H1 (cell line): ENCODE data around the gene TMEM140. TPM values are rescaled to one million over a fixed set of nuclear protein-coding genes. Genes with fewer than 3 reads are reported as not detected.

ENCODE experiments used
- CTCF ChIA-PET: fragments of 300-600 bp; sonication (Branson Sonifier 250); formaldehyde crosslinking; loops from one replicate; lab custom pipeline; 2021; ENCODE audit not compliant: partially characterized antibody; lab: Charles Lee
- POLR2A ChIA-PET: fragments of 300-600 bp; sonication (Branson Sonifier 250); formaldehyde crosslinking; loops from one replicate; lab custom pipeline; 2021; ENCODE audit warnings: inconsistent platforms; ENCODE audit not compliant: partially characterized antibody; lab: Charles Lee
- DNase-seq, 2 experiments: peaks; one replicate each; pipeline versions ENCODE4 v3.0.0 to v3.0.0-alpha.2; 2010 to 2022; ENCODE audit warnings: low spot score in 2 of 2, low read depth in 1 of 2, mixed read lengths in 1 of 2
- FAIRE-seq: peaks from 2 replicates; lab custom pipeline; 2011; peaks lifted over from hg19 to GRCh38; lab: Jason Lieb, UNC
- H2AFZ ChIP-seq: 2 replicates; pipeline ENCODE4 v1.8.1; 2012; ENCODE audit warnings: low read length, inconsistent platforms
- H2AK5ac ChIP-seq: 2 replicates; pipeline ENCODE4 v1.6.1; 2013; ENCODE audit warnings: low read depth, low read length
- H2BK120ac ChIP-seq: replicated peaks from 2 replicates; pipeline ENCODE3; 2013; ENCODE audit warnings: low read depth, low read length, inconsistent platforms
- H2BK12ac ChIP-seq: 2 replicates; pipeline ENCODE4 v1.6.1; 2013; ENCODE audit warnings: low read depth, low read length
- H2BK15ac ChIP-seq: 2 replicates; pipeline ENCODE4 v1.6.1; 2013; ENCODE audit warnings: low read length
- H2BK20ac ChIP-seq: 2 replicates; pipeline ENCODE4 v1.6.1; 2013; ENCODE audit warnings: low read length
- H2BK5ac ChIP-seq: 2 replicates; pipeline ENCODE4 v1.6.1; 2013; ENCODE audit warnings: low read depth, low read length
- H3K14ac ChIP-seq: 2 replicates; pipeline ENCODE4 v1.6.1; 2013; ENCODE audit warnings: inconsistent platforms; ENCODE audit not compliant: insufficient read length
- H3K18ac ChIP-seq: 2 replicates; pipeline ENCODE4 v1.6.1; 2013; ENCODE audit warnings: low read length; ENCODE audit errors: extremely low read depth
- H3K23ac ChIP-seq: 2 replicates; pipeline ENCODE4 v1.6.1; 2013; ENCODE audit warnings: inconsistent platforms; ENCODE audit not compliant: insufficient read length
- H3K23me2 ChIP-seq: 2 replicates; pipeline ENCODE4 v1.6.1; 2013; ENCODE audit warnings: low read depth, low read length
- H3K27ac ChIP-seq: 2 replicates; pipeline ENCODE4 v1.6.1; 2011; ENCODE audit warnings: low read depth, low read length, inconsistent platforms
- H3K27me3 ChIP-seq, 4 experiments: replicated peaks in 1 of 4; 1 replicate in 1 of 4; 2 replicates in 3 of 4; pipeline versions ENCODE4 v1.6.1 to v1.8.1; 2011 to 2013; ENCODE audit warnings: low read length in 3 of 4, mild to moderate bottlenecking in 3 of 4, inconsistent platforms in 2 of 4, mixed read lengths in 2 of 4, moderate library complexity in 1 of 4; ENCODE audit not compliant: control insufficient read depth in 3 of 4, insufficient read depth in 3 of 4; ENCODE audit errors: extremely low read depth in 1 of 4
- H3K36me3 ChIP-seq, 4 experiments: 2 replicates each; pipeline versions ENCODE4 v1.6.1 to v1.8.1; 2011 to 2013; ENCODE audit warnings: mild to moderate bottlenecking in 4 of 4, low read length in 3 of 4, moderate library complexity in 2 of 4, control low read depth in 1 of 4, inconsistent platforms in 1 of 4; ENCODE audit not compliant: insufficient read depth in 4 of 4, control insufficient read depth in 2 of 4
- H3K4ac ChIP-seq: replicated peaks from 2 replicates; pipeline ENCODE3; 2013; ENCODE audit warnings: low read length, low read depth, mixed read lengths, inconsistent platforms; ENCODE audit not compliant: insufficient read length
- H3K4me1 ChIP-seq, 4 experiments: replicated peaks in 1 of 4; 1 replicate in 1 of 4; 2 replicates in 3 of 4; pipeline versions ENCODE4 v1.6.1 to v1.8.1; 2011 to 2013; ENCODE audit warnings: low read length in 3 of 4, inconsistent platforms in 2 of 4, mixed read lengths in 1 of 4; ENCODE audit not compliant: insufficient read depth in 4 of 4, control insufficient read depth in 3 of 4
- H3K4me2 ChIP-seq, 2 experiments: 2 replicates each; pipeline versions ENCODE4 v1.6.1 to v1.8.1; 2011 to 2013; ENCODE audit warnings: low read depth in 2 of 2, low read length in 2 of 2, control low read depth in 1 of 2, inconsistent platforms in 1 of 2, mild to moderate bottlenecking in 1 of 2; ENCODE audit not compliant: insufficient read depth in 1 of 2
- H3K4me3 ChIP-seq, 4 experiments: fragments of 200-600, 300-600 bp in 1 of 4; sonication (generic), shearing (Covaris generic), sonication (Bioruptor Twin) in 1 of 4; 2 replicates each; pipeline versions ENCODE4 v1.5.1 to v1.8.1; 2011 to 2016; ENCODE audit warnings: low read length in 4 of 4, low read depth in 3 of 4, control low read depth in 2 of 4, inconsistent platforms in 2 of 4, mild to moderate bottlenecking in 2 of 4, mixed read lengths in 1 of 4, moderate library complexity in 1 of 4; ENCODE audit not compliant: insufficient read depth in 2 of 4; ENCODE audit errors: extremely low read depth in 1 of 4
- H3K56ac ChIP-seq: replicated peaks from 2 replicates; pipeline ENCODE3; 2013; ENCODE audit warnings: low read depth, mild to moderate bottlenecking, mixed read lengths, low read length, inconsistent platforms; ENCODE audit not compliant: insufficient read length
- H3K79me1 ChIP-seq: 2 replicates; pipeline ENCODE4 v1.6.1; 2013; ENCODE audit warnings: low read depth, low read length, control low read depth
- H3K79me2 ChIP-seq, 2 experiments: 2 replicates each; pipeline versions ENCODE4 v1.6.1 to v1.8.1; 2012 to 2013; ENCODE audit warnings: low read length in 2 of 2, mild to moderate bottlenecking in 2 of 2, inconsistent platforms in 1 of 2; ENCODE audit not compliant: insufficient read depth in 2 of 2, control insufficient read depth in 1 of 2
- H3K9ac ChIP-seq, 4 experiments: replicated peaks in 1 of 4; 1 replicate in 1 of 4; 2 replicates in 3 of 4; pipeline versions ENCODE4 v1.6.1 to v1.8.1; 2011 to 2013; ENCODE audit warnings: low read depth in 3 of 4, low read length in 3 of 4, control low read depth in 2 of 4, mild to moderate bottlenecking in 2 of 4, moderate library complexity in 2 of 4, inconsistent platforms in 1 of 4; ENCODE audit errors: extremely low read depth in 1 of 4
- H3K9me3 ChIP-seq, 2 experiments: 2 replicates each; pipeline versions ENCODE4 v1.6.1 to v1.8.1; 2012 to 2013; ENCODE audit warnings: mild to moderate bottlenecking in 2 of 2, moderate library complexity in 2 of 2, control low read depth in 1 of 2, inconsistent platforms in 1 of 2, low read depth in 1 of 2, low read length in 1 of 2, mixed read lengths in 1 of 2; ENCODE audit not compliant: insufficient read depth in 2 of 2
- H4K20me1 ChIP-seq, 2 experiments: replicated peaks in 1 of 2; 2 replicates each; pipeline versions ENCODE3 to v1.8.1; 2011 to 2013; ENCODE audit warnings: inconsistent platforms in 2 of 2, low read length in 2 of 2, mild to moderate bottlenecking in 1 of 2; ENCODE audit not compliant: insufficient read depth in 2 of 2, control insufficient read depth in 1 of 2
- H4K5ac ChIP-seq: 2 replicates; pipeline ENCODE4 v1.6.1; 2013; ENCODE audit warnings: low read length, low read depth, mixed read lengths, inconsistent platforms; ENCODE audit not compliant: insufficient read length
- H4K8ac ChIP-seq: 2 replicates; pipeline ENCODE4 v1.8.0; 2013; ENCODE audit warnings: mild to moderate bottlenecking, moderate library complexity, low read length, inconsistent platforms; ENCODE audit not compliant: insufficient read depth; ENCODE audit errors: extremely low read depth
- H4K91ac ChIP-seq: replicated peaks from 2 replicates; pipeline ENCODE3; 2013; ENCODE audit warnings: low read length, mixed read lengths, inconsistent platforms; ENCODE audit not compliant: insufficient read length
- BACH1 ChIP-seq: IDR thresholded peaks from 2 replicates; pipeline ENCODE4 v1.6.1; 2012; ENCODE audit warnings: low read length, improper control_type of control experiment
- CBX8 ChIP-seq: fragments of 300-800, 300-1000 bp; sonication (generic); IDR thresholded peaks from 2 replicates; pipeline ENCODE4 v1.7.1; 2016; ENCODE audit warnings: low read depth, low read length, borderline replicate concordance
- CEBPB ChIP-seq: IDR thresholded peaks from 2 replicates; pipeline ENCODE4 v1.6.1; 2012; ENCODE audit warnings: low read depth, low read length
- CHD1 ChIP-seq: IDR thresholded peaks from 2 replicates; pipeline ENCODE4 v1.6.1; 2012; ENCODE audit warnings: low read depth, low read length, improper control_type of control experiment
- GABPA ChIP-seq: IDR thresholded peaks from 2 replicates; pipeline ENCODE4 v1.6.1; 2011; ENCODE audit warnings: mild to moderate bottlenecking, low read length, moderate library complexity, borderline replicate concordance; ENCODE audit not compliant: insufficient read depth
- HDAC6 ChIP-seq: IDR thresholded peaks from one replicate; pipeline ENCODE4 v1.7.1; 2012; ENCODE audit warnings: low read depth, mild to moderate bottlenecking, inconsistent platforms, low read length, moderate library complexity
- POLR2AphosphoS5 ChIP-seq: IDR thresholded peaks from 2 replicates; pipeline ENCODE4 v1.6.1; 2011; ENCODE audit warnings: low read depth, low read length
- POU5F1 ChIP-seq: IDR thresholded peaks from 2 replicates; pipeline ENCODE4 v1.6.1; 2011; ENCODE audit warnings: low read depth, mild to moderate bottlenecking, low read length, moderate library complexity
- RBBP5 ChIP-seq: IDR thresholded peaks from 2 replicates; pipeline ENCODE4 v1.7.1; 2012; ENCODE audit warnings: low read depth, mild to moderate bottlenecking, inconsistent platforms, low read length, moderate library complexity, borderline replicate concordance
- TBP ChIP-seq: IDR thresholded peaks from 2 replicates; pipeline ENCODE4 v1.6.1; 2011; ENCODE audit warnings: low read depth, low read length, improper control_type of control experiment
- WGBS, 2 experiments: shearing (Covaris generic) in 1 of 2; methylation state at CpG; one replicate each; pipeline versions ENCODE4 v1.1.6 to v1.1.7; 2013 to 2015; ENCODE audit warnings: low lambda C conversion rate in 2 of 2, mixed read lengths in 2 of 2, inconsistent platforms in 1 of 2, low coverage in 1 of 2, missing lambda C conversion rate in 1 of 2; ENCODE audit not compliant: insufficient replicate concordance in 2 of 2, insufficient coverage in 1 of 2, insufficient read length in 1 of 2; ENCODE audit errors: extremely low coverage in 1 of 2, missing lambda C conversion rate in 1 of 2; 5-methylcytosine and 5-hydroxymethylcytosine counted together
- polyA plus RNA-seq, 7 experiments: library from polyadenylated mRNA; depleted of rRNA in 3 of 7; stranded (reverse) in 5 of 7; unstranded in 2 of 7; fragments of >200 nt in 5 of 7; fragments of 200-250 nt in 2 of 7; gene quantifications; 1 replicate in 5 of 7; 2 replicates in 1 of 7; 4 replicates in 1 of 7; pipeline versions ENCODE4 v1.2.1 to v1.2.3, GENCODE V29; 2011 to 2013; ENCODE audit warnings: missing spikeins in 2 of 7, mixed read lengths in 2 of 7
- total RNA-seq: library from RNA; stranded (reverse); fragmentation: NEBNext Ultra II Directional; extraction: Animal tissue kit (Norgen Biotek cat#: 25700); gene quantifications from 2 replicates; pipeline ENCODE4 v1.2.1, GENCODE V29; 2021
- TF ChIP-seq, protein P1 (sequence below): IDR thresholded peaks from 2 replicates; pipeline ENCODE4 v1.6.1; 2012; ENCODE audit warnings: low read length, inconsistent platforms

The TMEM140 gene
- total and polyA plus RNA-seq, 2 of the 8 experiments (the other 6 are each of a cell fraction or from before 2014, with no cell fraction given), result not detected

DNA sequence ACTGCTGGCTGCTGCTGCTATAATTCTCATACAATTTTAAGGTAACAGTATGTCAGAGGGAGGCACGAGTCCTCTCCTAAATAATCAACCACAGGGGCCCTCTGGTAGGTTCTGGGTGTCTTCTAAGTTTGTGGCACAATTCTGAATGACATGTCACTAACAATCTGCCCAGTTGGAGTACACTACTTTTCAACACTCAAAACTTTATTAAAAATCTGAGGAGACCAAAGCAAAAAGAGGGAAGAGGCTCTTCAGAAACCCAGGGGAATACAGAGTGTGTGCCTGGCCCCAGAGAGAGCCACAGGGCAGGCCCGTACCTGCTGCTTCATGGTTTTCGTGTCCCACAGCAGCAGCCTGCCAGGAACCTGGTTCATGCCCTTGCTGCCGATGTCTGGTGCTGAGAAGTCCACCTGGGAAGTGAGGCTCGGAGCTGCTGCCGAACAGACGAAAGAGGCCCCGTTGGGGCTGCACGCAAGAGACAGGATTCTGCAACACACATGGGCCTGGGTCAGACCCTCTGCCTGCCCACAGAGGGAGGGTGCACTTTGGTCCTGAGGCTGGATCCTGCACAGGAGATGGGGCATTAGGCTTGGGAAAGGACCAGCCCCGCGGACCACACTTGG is 45.2 kb downstream of the TMEM140 start:
- Histone ChIP-seq H2BK5ac (peak overlapping the region; percentile 32; the same call in 1 of the 2 replicates), H2BK120ac (no peak overlapping the region), H4K5ac (no peak overlapping the region), H3K27me3 (no peaks in the 10 kb centered on the region), H3K4ac (no peak overlapping the region), H3K23ac (no peak overlapping the region), H2BK12ac (no peak overlapping the region), H2AK5ac (no peak overlapping the region), H3K4me3 (no peak overlapping the region), H3K79me1 (no peaks in the 10 kb centered on the region), H4K8ac (no peak overlapping the region; the same call in 1 of the 2 replicates), H3K4me2 (no peak overlapping the region), H3K79me2 (no peaks in the 10 kb centered on the region), H3K14ac (no peak overlapping the region), H3K23me2 (no peaks in the 10 kb centered on the region), H3K9ac (no peak overlapping the region), H4K91ac (no peak overlapping the region), H2AFZ (no peak overlapping the region), H3K18ac (no peak overlapping the region), H3K4me1 (no peaks in the 10 kb centered on the region), H2BK15ac (no peak overlapping the region), H2BK20ac (no peak overlapping the region), H3K56ac (no peak overlapping the region), H4K20me1 (peaks cover 0 to 2% of the 10 kb centered on the region in 2 experiments), H3K9me3 (no peaks in the 10 kb centered on the region), H3K27ac (no peak overlapping the region), H3K36me3 (peaks cover 0 to 2% (median under 1%) of the 10 kb centered on the region in 4 experiments; a peak in 2 of 8 replicates)
- ChIA-PET POLR2A (interaction anchor here (1.2 kb wide), 1 partner anchor 14 kb away, joined by 4 read pairs; no protein-coding TSS in a partner anchor), CTCF (no interaction called here)
- WGBS, 2 experiments, result 94% methylated on average over 11 of the region's 11 CpGs; no CpG with 5 or more reads in 1 of the 2 experiments
- DNase-seq (no peak), FAIRE-seq (no peak)
- TF ChIP-seq TBP (no peak), GABPA (no peak), BACH1 (no peak), POLR2AphosphoS5 (no peak), CHD1 (no peak), CBX8 (no peak), HDAC6 (no peak), CEBPB (no peak), POU5F1 (no peak), RBBP5 (no peak)
- TF ChIP-seq, protein P1, sequence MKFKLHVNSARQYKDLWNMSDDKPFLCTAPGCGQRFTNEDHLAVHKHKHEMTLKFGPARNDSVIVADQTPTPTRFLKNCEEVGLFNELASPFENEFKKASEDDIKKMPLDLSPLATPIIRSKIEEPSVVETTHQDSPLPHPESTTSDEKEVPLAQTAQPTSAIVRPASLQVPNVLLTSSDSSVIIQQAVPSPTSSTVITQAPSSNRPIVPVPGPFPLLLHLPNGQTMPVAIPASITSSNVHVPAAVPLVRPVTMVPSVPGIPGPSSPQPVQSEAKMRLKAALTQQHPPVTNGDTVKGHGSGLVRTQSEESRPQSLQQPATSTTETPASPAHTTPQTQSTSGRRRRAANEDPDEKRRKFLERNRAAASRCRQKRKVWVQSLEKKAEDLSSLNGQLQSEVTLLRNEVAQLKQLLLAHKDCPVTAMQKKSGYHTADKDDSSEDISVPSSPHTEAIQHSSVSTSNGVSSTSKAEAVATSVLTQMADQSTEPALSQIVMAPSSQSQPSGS, result no peak
